Ishikawa (cell line): ENCODE results near the gene KDM3A.

Experiments used
- CREB1 ChIP-seq: IDR thresholded peaks from 2 replicates; pipeline ENCODE4 v1.6.1; 2012; ENCODE audit warnings: low read depth
- EGR1 ChIP-seq: IDR thresholded peaks from 2 replicates; pipeline ENCODE4 v1.6.1; 2012
- EP300 ChIP-seq: IDR thresholded peaks from 2 replicates; pipeline ENCODE4 v1.6.1; 2012; ENCODE audit warnings: borderline replicate concordance
- FOXM1 ChIP-seq: IDR thresholded peaks from 2 replicates; pipeline ENCODE4 v1.6.1; 2012; ENCODE audit warnings: low read depth, borderline replicate concordance
- MAX ChIP-seq: IDR thresholded peaks from 2 replicates; pipeline ENCODE4 v1.6.1; 2012
- RAD21 ChIP-seq: IDR thresholded peaks from 2 replicates; pipeline ENCODE4 v1.6.1; 2012; ENCODE audit warnings: low read depth
- TAF1 ChIP-seq: IDR thresholded peaks from 2 replicates; pipeline ENCODE4 v1.6.1; 2012; ENCODE audit warnings: low read depth, mild to moderate bottlenecking
- TEAD4 ChIP-seq: IDR thresholded peaks from 2 replicates; pipeline ENCODE4 v1.6.1; 2012
- YY1 ChIP-seq: IDR thresholded peaks from 2 replicates; pipeline ENCODE4 v1.6.1; 2012; ENCODE audit warnings: low read depth

GRCh38 chr2:86471637-86472036, 30.5 kb downstream of the KDM3A start:
- no peak for TF ChIP-seq EP300
- no peak for TF ChIP-seq FOXM1
- no peak for TF ChIP-seq MAX
- no peak for TF ChIP-seq CREB1
- TF ChIP-seq RAD21 = no peak
- TF ChIP-seq EGR1 = no peak
- no peak for TF ChIP-seq TEAD4
- no peak for TF ChIP-seq TAF1
- no peak for TF ChIP-seq YY1
